H1 (cell line): ENCODE results near the gene ARSK. TPM values are rescaled to one million over a fixed set of nuclear protein-coding genes. Genes with fewer than 3 reads are reported as not detected.

Source experiments
- CTCF ChIA-PET: fragments of 300-600 bp; sonication (Branson Sonifier 250); formaldehyde crosslinking; loops from one replicate; lab custom pipeline; 2021; ENCODE audit not compliant: partially characterized antibody; lab: Charles Lee
- POLR2A ChIA-PET: fragments of 300-600 bp; sonication (Branson Sonifier 250); formaldehyde crosslinking; loops from one replicate; lab custom pipeline; 2021; ENCODE audit warnings: inconsistent platforms; ENCODE audit not compliant: partially characterized antibody; lab: Charles Lee
- DNase-seq, 2 experiments: peaks; one replicate each; pipeline versions ENCODE4 v3.0.0 to v3.0.0-alpha.2; 2010 to 2022; ENCODE audit warnings: low spot score in 2 of 2, low read depth in 1 of 2, mixed read lengths in 1 of 2
- FAIRE-seq: peaks from 2 replicates; lab custom pipeline; 2011; peaks lifted over from hg19 to GRCh38; lab: Jason Lieb, UNC
- H2AFZ ChIP-seq: 2 replicates; pipeline ENCODE4 v1.8.1; 2012; ENCODE audit warnings: low read length, inconsistent platforms
- H2AK5ac ChIP-seq: 2 replicates; pipeline ENCODE4 v1.6.1; 2013; ENCODE audit warnings: low read depth, low read length
- H2BK120ac ChIP-seq: replicated peaks from 2 replicates; pipeline ENCODE3; 2013; ENCODE audit warnings: low read depth, low read length, inconsistent platforms
- H2BK12ac ChIP-seq: 2 replicates; pipeline ENCODE4 v1.6.1; 2013; ENCODE audit warnings: low read depth, low read length
- H2BK15ac ChIP-seq: 2 replicates; pipeline ENCODE4 v1.6.1; 2013; ENCODE audit warnings: low read length
- H2BK20ac ChIP-seq: 2 replicates; pipeline ENCODE4 v1.6.1; 2013; ENCODE audit warnings: low read length
- H2BK5ac ChIP-seq: 2 replicates; pipeline ENCODE4 v1.6.1; 2013; ENCODE audit warnings: low read depth, low read length
- H3K14ac ChIP-seq: 2 replicates; pipeline ENCODE4 v1.6.1; 2013; ENCODE audit warnings: inconsistent platforms; ENCODE audit not compliant: insufficient read length
- H3K18ac ChIP-seq: 2 replicates; pipeline ENCODE4 v1.6.1; 2013; ENCODE audit warnings: low read length; ENCODE audit errors: extremely low read depth
- H3K23ac ChIP-seq: 2 replicates; pipeline ENCODE4 v1.6.1; 2013; ENCODE audit warnings: inconsistent platforms; ENCODE audit not compliant: insufficient read length
- H3K23me2 ChIP-seq: 2 replicates; pipeline ENCODE4 v1.6.1; 2013; ENCODE audit warnings: low read depth, low read length
- H3K27ac ChIP-seq: 2 replicates; pipeline ENCODE4 v1.6.1; 2011; ENCODE audit warnings: low read depth, low read length, inconsistent platforms
- H3K27me3 ChIP-seq, 4 experiments: replicated peaks in 1 of 4; 1 replicate in 1 of 4; 2 replicates in 3 of 4; pipeline versions ENCODE4 v1.6.1 to v1.8.1; 2011 to 2013; ENCODE audit warnings: low read length in 3 of 4, mild to moderate bottlenecking in 3 of 4, inconsistent platforms in 2 of 4, mixed read lengths in 2 of 4, moderate library complexity in 1 of 4; ENCODE audit not compliant: control insufficient read depth in 3 of 4, insufficient read depth in 3 of 4; ENCODE audit errors: extremely low read depth in 1 of 4
- H3K36me3 ChIP-seq, 4 experiments: 2 replicates each; pipeline versions ENCODE4 v1.6.1 to v1.8.1; 2011 to 2013; ENCODE audit warnings: mild to moderate bottlenecking in 4 of 4, low read length in 3 of 4, moderate library complexity in 2 of 4, control low read depth in 1 of 4, inconsistent platforms in 1 of 4; ENCODE audit not compliant: insufficient read depth in 4 of 4, control insufficient read depth in 2 of 4
- H3K4ac ChIP-seq: replicated peaks from 2 replicates; pipeline ENCODE3; 2013; ENCODE audit warnings: low read length, low read depth, mixed read lengths, inconsistent platforms; ENCODE audit not compliant: insufficient read length
- H3K4me1 ChIP-seq, 4 experiments: replicated peaks in 1 of 4; 1 replicate in 1 of 4; 2 replicates in 3 of 4; pipeline versions ENCODE4 v1.6.1 to v1.8.1; 2011 to 2013; ENCODE audit warnings: low read length in 3 of 4, inconsistent platforms in 2 of 4, mixed read lengths in 1 of 4; ENCODE audit not compliant: insufficient read depth in 4 of 4, control insufficient read depth in 3 of 4
- H3K4me2 ChIP-seq, 2 experiments: 2 replicates each; pipeline versions ENCODE4 v1.6.1 to v1.8.1; 2011 to 2013; ENCODE audit warnings: low read depth in 2 of 2, low read length in 2 of 2, control low read depth in 1 of 2, inconsistent platforms in 1 of 2, mild to moderate bottlenecking in 1 of 2; ENCODE audit not compliant: insufficient read depth in 1 of 2
- H3K4me3 ChIP-seq, 4 experiments: fragments of 200-600, 300-600 bp in 1 of 4; sonication (generic), shearing (Covaris generic), sonication (Bioruptor Twin) in 1 of 4; 2 replicates each; pipeline versions ENCODE4 v1.5.1 to v1.8.1; 2011 to 2016; ENCODE audit warnings: low read length in 4 of 4, low read depth in 3 of 4, control low read depth in 2 of 4, inconsistent platforms in 2 of 4, mild to moderate bottlenecking in 2 of 4, mixed read lengths in 1 of 4, moderate library complexity in 1 of 4; ENCODE audit not compliant: insufficient read depth in 2 of 4; ENCODE audit errors: extremely low read depth in 1 of 4
- H3K56ac ChIP-seq: replicated peaks from 2 replicates; pipeline ENCODE3; 2013; ENCODE audit warnings: low read depth, mild to moderate bottlenecking, mixed read lengths, low read length, inconsistent platforms; ENCODE audit not compliant: insufficient read length
- H3K79me1 ChIP-seq: 2 replicates; pipeline ENCODE4 v1.6.1; 2013; ENCODE audit warnings: low read depth, low read length, control low read depth
- H3K79me2 ChIP-seq, 2 experiments: 2 replicates each; pipeline versions ENCODE4 v1.6.1 to v1.8.1; 2012 to 2013; ENCODE audit warnings: low read length in 2 of 2, mild to moderate bottlenecking in 2 of 2, inconsistent platforms in 1 of 2; ENCODE audit not compliant: insufficient read depth in 2 of 2, control insufficient read depth in 1 of 2
- H3K9ac ChIP-seq, 4 experiments: replicated peaks in 1 of 4; 1 replicate in 1 of 4; 2 replicates in 3 of 4; pipeline versions ENCODE4 v1.6.1 to v1.8.1; 2011 to 2013; ENCODE audit warnings: low read depth in 3 of 4, low read length in 3 of 4, control low read depth in 2 of 4, mild to moderate bottlenecking in 2 of 4, moderate library complexity in 2 of 4, inconsistent platforms in 1 of 4; ENCODE audit errors: extremely low read depth in 1 of 4
- H3K9me3 ChIP-seq, 2 experiments: 2 replicates each; pipeline versions ENCODE4 v1.6.1 to v1.8.1; 2012 to 2013; ENCODE audit warnings: mild to moderate bottlenecking in 2 of 2, moderate library complexity in 2 of 2, control low read depth in 1 of 2, inconsistent platforms in 1 of 2, low read depth in 1 of 2, low read length in 1 of 2, mixed read lengths in 1 of 2; ENCODE audit not compliant: insufficient read depth in 2 of 2
- H4K20me1 ChIP-seq, 2 experiments: replicated peaks in 1 of 2; 2 replicates each; pipeline versions ENCODE3 to v1.8.1; 2011 to 2013; ENCODE audit warnings: inconsistent platforms in 2 of 2, low read length in 2 of 2, mild to moderate bottlenecking in 1 of 2; ENCODE audit not compliant: insufficient read depth in 2 of 2, control insufficient read depth in 1 of 2
- H4K5ac ChIP-seq: 2 replicates; pipeline ENCODE4 v1.6.1; 2013; ENCODE audit warnings: low read length, low read depth, mixed read lengths, inconsistent platforms; ENCODE audit not compliant: insufficient read length
- H4K8ac ChIP-seq: 2 replicates; pipeline ENCODE4 v1.8.0; 2013; ENCODE audit warnings: mild to moderate bottlenecking, moderate library complexity, low read length, inconsistent platforms; ENCODE audit not compliant: insufficient read depth; ENCODE audit errors: extremely low read depth
- H4K91ac ChIP-seq: replicated peaks from 2 replicates; pipeline ENCODE3; 2013; ENCODE audit warnings: low read length, mixed read lengths, inconsistent platforms; ENCODE audit not compliant: insufficient read length
- CTCF ChIP-seq, 3 experiments: IDR thresholded peaks; 1 replicate in 2 of 3; 2 replicates in 1 of 3; pipeline versions ENCODE4 v1.5.1 to v1.6.1; 2011; ENCODE audit warnings: low read length in 3 of 3, mild to moderate bottlenecking in 3 of 3, inconsistent platforms in 2 of 3, low read depth in 1 of 3, moderate library complexity in 1 of 3; ENCODE audit not compliant: insufficient read depth in 1 of 3; ENCODE audit errors: control extremely low read depth in 1 of 3
- E2F6 ChIP-seq: IDR thresholded peaks from 2 replicates; pipeline ENCODE4 v1.6.1; 2012; ENCODE audit warnings: inconsistent platforms
- EZH2 ChIP-seq: fragments of 200-600 bp; sonication (generic); IDR thresholded peaks from 2 replicates; pipeline ENCODE4 v1.7.1; 2012; ENCODE audit warnings: low read depth, mild to moderate bottlenecking, moderate library complexity, low read length, inconsistent platforms; ENCODE audit not compliant: severe bottlenecking
- RNF2 ChIP-seq: fragments of 200-900, 300-1000 bp; sonication (generic); IDR thresholded peaks from 2 replicates; pipeline ENCODE4 v1.7.1; 2016; ENCODE audit warnings: borderline replicate concordance, low read depth, mild to moderate bottlenecking, antibody characterized with exemption, low read length; ENCODE audit not compliant: poor library complexity, severe bottlenecking; ENCODE audit errors: missing control alignments
- SUZ12 ChIP-seq: fragments of 200-600 bp; sonication (generic); IDR thresholded peaks from 2 replicates; pipeline ENCODE4 v1.6.1; 2012; ENCODE audit warnings: mild to moderate bottlenecking, inconsistent platforms, low read length, moderate library complexity, mixed read lengths
- TCF12 ChIP-seq: IDR thresholded peaks from 2 replicates; pipeline ENCODE4 v1.6.1; 2011; ENCODE audit warnings: low read depth, mild to moderate bottlenecking, low read length
- WGBS, 2 experiments: shearing (Covaris generic) in 1 of 2; methylation state at CpG; one replicate each; pipeline versions ENCODE4 v1.1.6 to v1.1.7; 2013 to 2015; ENCODE audit warnings: low lambda C conversion rate in 2 of 2, mixed read lengths in 2 of 2, inconsistent platforms in 1 of 2, low coverage in 1 of 2, missing lambda C conversion rate in 1 of 2; ENCODE audit not compliant: insufficient replicate concordance in 2 of 2, insufficient coverage in 1 of 2, insufficient read length in 1 of 2; ENCODE audit errors: extremely low coverage in 1 of 2, missing lambda C conversion rate in 1 of 2; 5-methylcytosine and 5-hydroxymethylcytosine counted together
- polyA plus RNA-seq, 7 experiments: library from polyadenylated mRNA; depleted of rRNA in 3 of 7; stranded (reverse) in 5 of 7; unstranded in 2 of 7; fragments of >200 nt in 5 of 7; fragments of 200-250 nt in 2 of 7; gene quantifications; 1 replicate in 5 of 7; 2 replicates in 1 of 7; 4 replicates in 1 of 7; pipeline versions ENCODE4 v1.2.1 to v1.2.3, GENCODE V29; 2011 to 2013; ENCODE audit warnings: missing spikeins in 2 of 7, mixed read lengths in 2 of 7
- total RNA-seq: library from RNA; stranded (reverse); fragmentation: NEBNext Ultra II Directional; extraction: Animal tissue kit (Norgen Biotek cat#: 25700); gene quantifications from 2 replicates; pipeline ENCODE4 v1.2.1, GENCODE V29; 2021

The ARSK gene
- total and polyA plus RNA-seq, 2 of the 8 experiments (the other 6 are each of a cell fraction or from before 2014, with no cell fraction given) = 8.4 to 14.1 TPM

DNA sequence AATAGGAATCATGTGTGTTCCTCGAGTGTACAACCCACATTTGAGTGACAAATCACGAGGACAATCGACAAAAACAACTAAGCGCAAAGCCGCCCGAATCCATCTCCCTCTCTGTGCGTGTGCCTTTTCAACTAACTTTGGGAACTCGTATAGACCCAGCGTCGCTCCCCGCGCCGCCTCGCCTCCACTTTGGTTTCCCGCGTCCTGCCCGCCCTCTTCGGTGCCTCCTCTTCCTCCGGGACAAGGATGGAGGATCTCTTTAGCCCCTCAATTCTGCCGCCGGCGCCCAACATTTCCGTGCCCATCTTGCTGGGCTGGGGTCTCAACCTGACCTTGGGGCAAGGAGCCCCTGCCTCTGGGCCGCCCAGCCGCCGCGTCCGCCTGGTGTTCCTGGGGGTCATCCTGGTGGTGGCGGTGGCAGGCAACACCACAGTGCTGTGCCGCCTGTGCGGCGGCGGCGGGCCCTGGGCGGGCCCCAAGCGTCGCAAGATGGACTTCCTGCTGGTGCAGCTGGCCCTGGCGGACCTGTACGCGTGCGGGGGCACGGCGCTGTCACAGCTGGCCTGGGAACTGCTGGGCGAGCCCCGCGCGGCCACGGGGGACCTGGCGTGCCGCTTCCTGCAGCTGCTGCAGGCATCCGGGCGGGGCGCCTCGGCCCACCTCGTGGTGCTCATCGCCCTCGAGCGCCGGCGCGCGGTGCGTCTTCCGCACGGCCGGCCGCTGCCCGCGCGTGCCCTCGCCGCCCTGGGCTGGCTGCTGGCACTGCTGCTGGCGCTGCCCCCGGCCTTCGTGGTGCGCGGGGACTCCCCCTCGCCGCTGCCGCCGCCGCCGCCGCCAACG, 65.3 kb downstream of the ARSK start, which contains the start of gene GPR150:
Gene GPR150 (plus strand): TSS at position 58 of the 840 bp plus-strand sequence. CDS start 189 bp downstream, at position 247.
- H2AK5ac ChIP-seq = no peak within 1 kb of the TSS
- no peak within 1 kb of the TSS for H2BK20ac ChIP-seq
- H3K79me2 ChIP-seq = no peaks in the 10 kb centered on the region
- H2BK12ac ChIP-seq = 0 out of 2 replicates have a peak within 1 kb of the TSS, but pooled peaks have one; percentile 50
- H3K9ac ChIP-seq = peak within 1 kb of the TSS in 2 of 4 experiments; percentile 25 to 52; a peak in 4 of 7 replicates
- H4K20me1 ChIP-seq = no peaks in the 10 kb centered on the region
- peaks cover 10 to 49% (median 39%) of the 10 kb centered on the region in 4 experiments for H3K27me3 ChIP-seq
- peak within 1 kb of the TSS; percentile 62 for H2AFZ ChIP-seq
- no peak within 1 kb of the TSS for H2BK5ac ChIP-seq
- H3K36me3 ChIP-seq = no peaks in the 10 kb centered on the region
- H3K56ac ChIP-seq = peak within 1 kb of the TSS; percentile 24
- ChIA-PET CTCF (interaction anchor here (1.2 kb wide), 1 partner anchor 227 kb away, joined by 3 read pairs; no protein-coding TSS in a partner anchor), POLR2A (no interaction called here)
- H3K4me1 ChIP-seq = peaks cover 6 to 13% (median 9%) of the 10 kb centered on the region in 4 experiments
- H3K4me3 ChIP-seq = peak within 1 kb of the TSS; percentile 28 to 60 (median 40)
- no peak within 1 kb of the TSS for H3K23ac ChIP-seq
- DNase-seq (peak in 1 of 2 experiments; percentile 76), FAIRE-seq (no peak)
- H3K79me1 ChIP-seq = no peaks in the 10 kb centered on the region
- H3K18ac ChIP-seq = peak within 1 kb of the TSS; percentile 15; the same call in 1 of the 2 replicates
- peaks cover 15% of the 10 kb centered on the region for H3K23me2 ChIP-seq
- H4K91ac ChIP-seq = no peak within 1 kb of the TSS
- H4K8ac ChIP-seq = peak within 1 kb of the TSS; percentile 12; the same call in 1 of the 2 replicates
- H2BK15ac ChIP-seq = no peak within 1 kb of the TSS
- H2BK120ac ChIP-seq = no peak within 1 kb of the TSS
- H3K4ac ChIP-seq = no peak within 1 kb of the TSS
- peak within 1 kb of the TSS; percentile 91 to 95 for H3K4me2 ChIP-seq
- H3K9me3 ChIP-seq = no peaks in the 10 kb centered on the region
- H3K14ac ChIP-seq = no peak within 1 kb of the TSS
- 2% methylated on average over 56 of the region's 85 CpGs; no CpG with 5 or more reads in 1 of the 2 experiments for WGBS, 2 experiments
- H4K5ac ChIP-seq = no peak within 1 kb of the TSS
- H3K27ac ChIP-seq = no peak within 1 kb of the TSS
- TF ChIP-seq EZH2 (peak; percentile 79), E2F6 (peak; percentile 96), RNF2 (peak; percentile 46), TCF12 (0 out of 2 replicates have a peak, but pooled peaks have one; percentile 25), SUZ12 (peak; percentile 75; the same call in 1 of the 2 replicates), CTCF (IDR thresholded peaks at IDR 0.05; ENCODE audit: control extremely low read depth in 1 of 3, insufficient read depth in 1 of 3, low read depth in 1 of 3, low read length in 3 of 3) (peak in 1 of 3 experiments; percentile 7; a peak in 1 of 4 replicates)
